H1 (cell line): Measurements from ENCODE around the gene GALNT18. TPM values are rescaled to one million over a fixed set of nuclear protein-coding genes. Genes with fewer than 3 reads are reported as not detected.

Source experiments
- CTCF ChIA-PET: fragments of 300-600 bp; sonication (Branson Sonifier 250); formaldehyde crosslinking; loops from one replicate; lab custom pipeline; 2021; ENCODE audit not compliant: partially characterized antibody; lab: Charles Lee
- POLR2A ChIA-PET: fragments of 300-600 bp; sonication (Branson Sonifier 250); formaldehyde crosslinking; loops from one replicate; lab custom pipeline; 2021; ENCODE audit warnings: inconsistent platforms; ENCODE audit not compliant: partially characterized antibody; lab: Charles Lee
- DNase-seq, 2 experiments: peaks; one replicate each; pipeline versions ENCODE4 v3.0.0 to v3.0.0-alpha.2; 2010 to 2022; ENCODE audit warnings: low spot score in 2 of 2, low read depth in 1 of 2, mixed read lengths in 1 of 2
- FAIRE-seq: peaks from 2 replicates; lab custom pipeline; 2011; peaks lifted over from hg19 to GRCh38; lab: Jason Lieb, UNC
- H2AFZ ChIP-seq: 2 replicates; pipeline ENCODE4 v1.8.1; 2012; ENCODE audit warnings: low read length, inconsistent platforms
- H2AK5ac ChIP-seq: 2 replicates; pipeline ENCODE4 v1.6.1; 2013; ENCODE audit warnings: low read depth, low read length
- H2BK120ac ChIP-seq: replicated peaks from 2 replicates; pipeline ENCODE3; 2013; ENCODE audit warnings: low read depth, low read length, inconsistent platforms
- H2BK12ac ChIP-seq: 2 replicates; pipeline ENCODE4 v1.6.1; 2013; ENCODE audit warnings: low read depth, low read length
- H2BK15ac ChIP-seq: 2 replicates; pipeline ENCODE4 v1.6.1; 2013; ENCODE audit warnings: low read length
- H2BK20ac ChIP-seq: 2 replicates; pipeline ENCODE4 v1.6.1; 2013; ENCODE audit warnings: low read length
- H2BK5ac ChIP-seq: 2 replicates; pipeline ENCODE4 v1.6.1; 2013; ENCODE audit warnings: low read depth, low read length
- H3K14ac ChIP-seq: 2 replicates; pipeline ENCODE4 v1.6.1; 2013; ENCODE audit warnings: inconsistent platforms; ENCODE audit not compliant: insufficient read length
- H3K18ac ChIP-seq: 2 replicates; pipeline ENCODE4 v1.6.1; 2013; ENCODE audit warnings: low read length; ENCODE audit errors: extremely low read depth
- H3K23ac ChIP-seq: 2 replicates; pipeline ENCODE4 v1.6.1; 2013; ENCODE audit warnings: inconsistent platforms; ENCODE audit not compliant: insufficient read length
- H3K23me2 ChIP-seq: 2 replicates; pipeline ENCODE4 v1.6.1; 2013; ENCODE audit warnings: low read depth, low read length
- H3K27ac ChIP-seq: 2 replicates; pipeline ENCODE4 v1.6.1; 2011; ENCODE audit warnings: low read depth, low read length, inconsistent platforms
- H3K27me3 ChIP-seq, 4 experiments: replicated peaks in 1 of 4; 1 replicate in 1 of 4; 2 replicates in 3 of 4; pipeline versions ENCODE4 v1.6.1 to v1.8.1; 2011 to 2013; ENCODE audit warnings: low read length in 3 of 4, mild to moderate bottlenecking in 3 of 4, inconsistent platforms in 2 of 4, mixed read lengths in 2 of 4, moderate library complexity in 1 of 4; ENCODE audit not compliant: control insufficient read depth in 3 of 4, insufficient read depth in 3 of 4; ENCODE audit errors: extremely low read depth in 1 of 4
- H3K36me3 ChIP-seq, 4 experiments: 2 replicates each; pipeline versions ENCODE4 v1.6.1 to v1.8.1; 2011 to 2013; ENCODE audit warnings: mild to moderate bottlenecking in 4 of 4, low read length in 3 of 4, moderate library complexity in 2 of 4, control low read depth in 1 of 4, inconsistent platforms in 1 of 4; ENCODE audit not compliant: insufficient read depth in 4 of 4, control insufficient read depth in 2 of 4
- H3K4ac ChIP-seq: replicated peaks from 2 replicates; pipeline ENCODE3; 2013; ENCODE audit warnings: low read length, low read depth, mixed read lengths, inconsistent platforms; ENCODE audit not compliant: insufficient read length
- H3K4me1 ChIP-seq, 4 experiments: replicated peaks in 1 of 4; 1 replicate in 1 of 4; 2 replicates in 3 of 4; pipeline versions ENCODE4 v1.6.1 to v1.8.1; 2011 to 2013; ENCODE audit warnings: low read length in 3 of 4, inconsistent platforms in 2 of 4, mixed read lengths in 1 of 4; ENCODE audit not compliant: insufficient read depth in 4 of 4, control insufficient read depth in 3 of 4
- H3K4me2 ChIP-seq, 2 experiments: 2 replicates each; pipeline versions ENCODE4 v1.6.1 to v1.8.1; 2011 to 2013; ENCODE audit warnings: low read depth in 2 of 2, low read length in 2 of 2, control low read depth in 1 of 2, inconsistent platforms in 1 of 2, mild to moderate bottlenecking in 1 of 2; ENCODE audit not compliant: insufficient read depth in 1 of 2
- H3K4me3 ChIP-seq, 4 experiments: fragments of 200-600, 300-600 bp in 1 of 4; sonication (generic), shearing (Covaris generic), sonication (Bioruptor Twin) in 1 of 4; 2 replicates each; pipeline versions ENCODE4 v1.5.1 to v1.8.1; 2011 to 2016; ENCODE audit warnings: low read length in 4 of 4, low read depth in 3 of 4, control low read depth in 2 of 4, inconsistent platforms in 2 of 4, mild to moderate bottlenecking in 2 of 4, mixed read lengths in 1 of 4, moderate library complexity in 1 of 4; ENCODE audit not compliant: insufficient read depth in 2 of 4; ENCODE audit errors: extremely low read depth in 1 of 4
- H3K56ac ChIP-seq: replicated peaks from 2 replicates; pipeline ENCODE3; 2013; ENCODE audit warnings: low read depth, mild to moderate bottlenecking, mixed read lengths, low read length, inconsistent platforms; ENCODE audit not compliant: insufficient read length
- H3K79me1 ChIP-seq: 2 replicates; pipeline ENCODE4 v1.6.1; 2013; ENCODE audit warnings: low read depth, low read length, control low read depth
- H3K79me2 ChIP-seq, 2 experiments: 2 replicates each; pipeline versions ENCODE4 v1.6.1 to v1.8.1; 2012 to 2013; ENCODE audit warnings: low read length in 2 of 2, mild to moderate bottlenecking in 2 of 2, inconsistent platforms in 1 of 2; ENCODE audit not compliant: insufficient read depth in 2 of 2, control insufficient read depth in 1 of 2
- H3K9ac ChIP-seq, 4 experiments: replicated peaks in 1 of 4; 1 replicate in 1 of 4; 2 replicates in 3 of 4; pipeline versions ENCODE4 v1.6.1 to v1.8.1; 2011 to 2013; ENCODE audit warnings: low read depth in 3 of 4, low read length in 3 of 4, control low read depth in 2 of 4, mild to moderate bottlenecking in 2 of 4, moderate library complexity in 2 of 4, inconsistent platforms in 1 of 4; ENCODE audit errors: extremely low read depth in 1 of 4
- H3K9me3 ChIP-seq, 2 experiments: 2 replicates each; pipeline versions ENCODE4 v1.6.1 to v1.8.1; 2012 to 2013; ENCODE audit warnings: mild to moderate bottlenecking in 2 of 2, moderate library complexity in 2 of 2, control low read depth in 1 of 2, inconsistent platforms in 1 of 2, low read depth in 1 of 2, low read length in 1 of 2, mixed read lengths in 1 of 2; ENCODE audit not compliant: insufficient read depth in 2 of 2
- H4K20me1 ChIP-seq, 2 experiments: replicated peaks in 1 of 2; 2 replicates each; pipeline versions ENCODE3 to v1.8.1; 2011 to 2013; ENCODE audit warnings: inconsistent platforms in 2 of 2, low read length in 2 of 2, mild to moderate bottlenecking in 1 of 2; ENCODE audit not compliant: insufficient read depth in 2 of 2, control insufficient read depth in 1 of 2
- H4K5ac ChIP-seq: 2 replicates; pipeline ENCODE4 v1.6.1; 2013; ENCODE audit warnings: low read length, low read depth, mixed read lengths, inconsistent platforms; ENCODE audit not compliant: insufficient read length
- H4K8ac ChIP-seq: 2 replicates; pipeline ENCODE4 v1.8.0; 2013; ENCODE audit warnings: mild to moderate bottlenecking, moderate library complexity, low read length, inconsistent platforms; ENCODE audit not compliant: insufficient read depth; ENCODE audit errors: extremely low read depth
- H4K91ac ChIP-seq: replicated peaks from 2 replicates; pipeline ENCODE3; 2013; ENCODE audit warnings: low read length, mixed read lengths, inconsistent platforms; ENCODE audit not compliant: insufficient read length
- CBX8 ChIP-seq: fragments of 300-800, 300-1000 bp; sonication (generic); IDR thresholded peaks from 2 replicates; pipeline ENCODE4 v1.7.1; 2016; ENCODE audit warnings: low read depth, low read length, borderline replicate concordance
- CHD1 ChIP-seq: IDR thresholded peaks from 2 replicates; pipeline ENCODE4 v1.6.1; 2012; ENCODE audit warnings: low read depth, low read length, improper control_type of control experiment
- EP300 ChIP-seq, 2 experiments: IDR thresholded peaks; 1 replicate in 1 of 2; 2 replicates in 1 of 2; pipeline ENCODE4 v1.6.1; 2011 to 2012; ENCODE audit warnings: low read depth in 2 of 2, low read length in 2 of 2, mild to moderate bottlenecking in 2 of 2, borderline replicate concordance in 1 of 2, inconsistent platforms in 1 of 2, moderate library complexity in 1 of 2
- GTF2F1 ChIP-seq: IDR thresholded peaks from 2 replicates; pipeline ENCODE4 v1.6.1; 2012; ENCODE audit warnings: low read depth, low read length, improper control_type of control experiment, borderline replicate concordance
- JUND ChIP-seq: IDR thresholded peaks from 2 replicates; pipeline ENCODE4 v1.6.1; 2011; ENCODE audit warnings: mild to moderate bottlenecking, improper control_type of control experiment, low read length
- RNF2 ChIP-seq: fragments of 200-900, 300-1000 bp; sonication (generic); IDR thresholded peaks from 2 replicates; pipeline ENCODE4 v1.7.1; 2016; ENCODE audit warnings: borderline replicate concordance, low read depth, mild to moderate bottlenecking, antibody characterized with exemption, low read length; ENCODE audit not compliant: poor library complexity, severe bottlenecking; ENCODE audit errors: missing control alignments
- SIN3A ChIP-seq, 2 experiments: IDR thresholded peaks in 1 of 2; conservative IDR thresholded peaks in 1 of 2; 2 replicates each; pipeline ENCODE4 v1.6.1; 2011 to 2012; ENCODE audit warnings: low read length in 2 of 2, improper control_type of control experiment in 1 of 2, low read depth in 1 of 2, mild to moderate bottlenecking in 1 of 2
- SP4 ChIP-seq: IDR thresholded peaks from 2 replicates; pipeline ENCODE4 v1.6.1; 2012; ENCODE audit warnings: low read length, inconsistent platforms
- SRF ChIP-seq: IDR thresholded peaks from 2 replicates; pipeline ENCODE4 v1.6.1; 2011; ENCODE audit warnings: mild to moderate bottlenecking, low read depth, low read length, moderate library complexity
- WGBS, 2 experiments: shearing (Covaris generic) in 1 of 2; methylation state at CpG; one replicate each; pipeline versions ENCODE4 v1.1.6 to v1.1.7; 2013 to 2015; ENCODE audit warnings: low lambda C conversion rate in 2 of 2, mixed read lengths in 2 of 2, inconsistent platforms in 1 of 2, low coverage in 1 of 2, missing lambda C conversion rate in 1 of 2; ENCODE audit not compliant: insufficient replicate concordance in 2 of 2, insufficient coverage in 1 of 2, insufficient read length in 1 of 2; ENCODE audit errors: extremely low coverage in 1 of 2, missing lambda C conversion rate in 1 of 2; 5-methylcytosine and 5-hydroxymethylcytosine counted together
- polyA plus RNA-seq, 7 experiments: library from polyadenylated mRNA; depleted of rRNA in 3 of 7; stranded (reverse) in 5 of 7; unstranded in 2 of 7; fragments of >200 nt in 5 of 7; fragments of 200-250 nt in 2 of 7; gene quantifications; 1 replicate in 5 of 7; 2 replicates in 1 of 7; 4 replicates in 1 of 7; pipeline versions ENCODE4 v1.2.1 to v1.2.3, GENCODE V29; 2011 to 2013; ENCODE audit warnings: missing spikeins in 2 of 7, mixed read lengths in 2 of 7
- total RNA-seq: library from RNA; stranded (reverse); fragmentation: NEBNext Ultra II Directional; extraction: Animal tissue kit (Norgen Biotek cat#: 25700); gene quantifications from 2 replicates; pipeline ENCODE4 v1.2.1, GENCODE V29; 2021

Gene GALNT18
- total and polyA plus RNA-seq, 2 of the 8 experiments (the other 6 are each of a cell fraction or from before 2014, with no cell fraction given), result 6.0 to 9.4 TPM

DNA sequence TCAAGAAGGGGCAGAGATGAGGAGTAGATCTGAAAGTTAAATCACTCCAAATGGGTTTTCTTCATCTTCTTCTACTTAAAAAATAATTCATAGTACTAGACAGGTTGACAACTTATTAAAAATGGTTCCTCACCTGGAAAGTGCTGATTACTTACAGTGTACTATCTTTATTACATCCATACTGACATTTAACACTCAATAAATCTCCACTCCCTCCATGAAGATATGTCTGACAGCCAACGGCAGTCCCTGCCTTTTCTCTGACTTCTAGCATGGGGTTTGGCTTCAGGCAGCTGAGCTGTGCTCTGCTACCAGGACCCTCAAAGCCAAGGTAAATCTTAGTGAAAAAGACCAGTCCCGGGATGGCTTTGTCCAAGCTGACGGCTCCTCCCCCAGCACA, 135.4 kb downstream of the GALNT18 start:
- no peak overlapping the region for H2BK15ac ChIP-seq
- H3K23me2 ChIP-seq, result no peaks in the 10 kb centered on the region
- H4K8ac ChIP-seq, result no peak overlapping the region
- no peak overlapping the region for H3K4ac ChIP-seq
- H4K5ac ChIP-seq, result no peak overlapping the region
- H3K23ac ChIP-seq, result no peak overlapping the region
- no peak for TF ChIP-seq SIN3A (conservative IDR thresholded peaks at IDR 0.05 in 1 of 2, IDR thresholded peaks at IDR 0.05 in 1 of 2; ENCODE audit: low read depth in 1 of 2, low read length in 2 of 2)
- TF ChIP-seq CBX8, result no peak
- TF ChIP-seq EP300 (IDR thresholded peaks at IDR 0.05; ENCODE audit: borderline replicate concordance in 1 of 2, low read depth in 2 of 2, low read length in 2 of 2), result no peak
- no peak for TF ChIP-seq CHD1
- no peak for TF ChIP-seq SP4
- no peak for TF ChIP-seq GTF2F1
- no peak for TF ChIP-seq RNF2
- no peak for TF ChIP-seq SRF
- no peak for TF ChIP-seq JUND
- TF ChIP-seq, all 59 proteins: peak for 0
- no peak overlapping the region for H2BK5ac ChIP-seq
- H4K20me1 ChIP-seq, result no peaks in the 10 kb centered on the region
- no peak overlapping the region for H3K4me3 ChIP-seq
- no peaks in the 10 kb centered on the region for H3K9me3 ChIP-seq
- no peaks in the 10 kb centered on the region for H3K36me3 ChIP-seq
- DNase-seq, result no peak
- POLR2A ChIA-PET, result no interaction called here
- FAIRE-seq, result no peak
- CTCF ChIA-PET, result interaction anchor here (0.6 to 1.5 kb wide), 4 partner anchors 28 to 172 kb away, joined by 3 to 4 read pairs (median 3); no protein-coding TSS in a partner anchor
- H3K14ac ChIP-seq, result no peak overlapping the region
- H3K4me2 ChIP-seq, result no peak overlapping the region
- no peaks in the 10 kb centered on the region for H3K79me2 ChIP-seq
- no peak overlapping the region for H4K91ac ChIP-seq
- H3K9ac ChIP-seq, result no peak overlapping the region
- no peak overlapping the region for H2BK20ac ChIP-seq
- H3K27me3 ChIP-seq, result no peaks in the 10 kb centered on the region
- H2BK120ac ChIP-seq, result no peak overlapping the region
- WGBS, 2 experiments, result 96% methylated on average over 3 of the region's 3 CpGs; no CpG with 5 or more reads in 1 of the 2 experiments
- no peaks in the 10 kb centered on the region for H3K79me1 ChIP-seq
- H3K18ac ChIP-seq, result no peak overlapping the region
- H2AFZ ChIP-seq, result no peak overlapping the region
- no peak overlapping the region for H2AK5ac ChIP-seq
- no peak overlapping the region for H3K27ac ChIP-seq
- H3K56ac ChIP-seq, result no peak overlapping the region
- H2BK12ac ChIP-seq, result no peak overlapping the region
- H3K4me1 ChIP-seq, result no peaks in the 10 kb centered on the region
